HG03159 (cell line): ENCODE data around the gene PVALB.

Source experiments
- ATAC-seq: cut with Tn5 transposase; IDR thresholded peaks from one replicate; pipeline ENCODE4 v1.9.1; 2021; ENCODE audit warnings: mild to moderate bottlenecking, moderate library complexity; ENCODE audit not compliant: unreplicated experiment

PVALB gene, protein sequence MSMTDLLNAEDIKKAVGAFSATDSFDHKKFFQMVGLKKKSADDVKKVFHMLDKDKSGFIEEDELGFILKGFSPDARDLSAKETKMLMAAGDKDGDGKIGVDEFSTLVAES

DNA sequence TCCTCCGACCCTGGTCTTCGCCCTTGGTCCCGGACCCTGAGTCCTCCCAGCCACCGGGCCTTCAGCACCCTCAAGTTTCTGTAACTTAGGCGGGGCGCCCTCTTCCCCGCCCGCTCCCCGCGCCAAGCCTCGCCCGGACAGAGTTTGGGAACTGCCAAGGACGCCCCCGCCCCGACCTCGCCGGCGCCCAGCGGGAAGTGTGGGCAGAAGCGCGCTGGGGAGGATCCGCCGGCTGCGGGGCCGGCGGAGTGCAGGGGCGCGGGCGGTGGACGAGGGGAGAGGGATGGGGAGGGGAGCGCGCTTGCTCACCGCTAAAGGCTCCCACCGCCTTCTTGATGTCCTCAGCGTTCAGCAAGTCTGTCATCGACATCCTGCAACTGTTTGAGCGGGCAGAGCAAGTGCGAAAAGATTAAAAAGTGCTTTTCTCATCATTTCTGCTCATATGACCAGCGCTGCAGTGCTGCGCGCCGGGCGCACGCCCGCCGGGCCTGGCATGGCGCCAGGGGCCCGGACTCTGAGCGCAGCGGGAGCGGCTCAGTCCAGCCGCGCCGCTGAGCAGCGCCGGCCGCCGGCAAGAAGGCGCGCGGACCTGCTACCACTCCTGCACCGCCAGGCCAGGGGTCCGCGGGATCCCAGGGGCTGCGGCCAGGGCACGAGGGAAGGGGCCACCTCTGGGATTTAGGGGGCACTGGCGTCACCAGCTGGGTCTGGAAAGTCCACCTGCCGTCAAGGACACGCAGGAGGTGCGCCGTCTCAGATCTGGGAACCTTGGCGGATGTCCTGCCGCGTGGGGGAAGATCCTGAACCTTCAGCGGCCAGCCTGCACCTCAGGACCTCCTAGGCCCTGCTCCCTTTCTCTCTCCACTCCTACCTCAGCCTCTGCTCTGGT lies at the start of gene PVALB:
TSS of gene PVALB (minus strand) at position 400 of the 889 bp plus-strand sequence. CDS start at position 370, 30 bp downstream.
- ATAC-seq: no peak

DNA sequence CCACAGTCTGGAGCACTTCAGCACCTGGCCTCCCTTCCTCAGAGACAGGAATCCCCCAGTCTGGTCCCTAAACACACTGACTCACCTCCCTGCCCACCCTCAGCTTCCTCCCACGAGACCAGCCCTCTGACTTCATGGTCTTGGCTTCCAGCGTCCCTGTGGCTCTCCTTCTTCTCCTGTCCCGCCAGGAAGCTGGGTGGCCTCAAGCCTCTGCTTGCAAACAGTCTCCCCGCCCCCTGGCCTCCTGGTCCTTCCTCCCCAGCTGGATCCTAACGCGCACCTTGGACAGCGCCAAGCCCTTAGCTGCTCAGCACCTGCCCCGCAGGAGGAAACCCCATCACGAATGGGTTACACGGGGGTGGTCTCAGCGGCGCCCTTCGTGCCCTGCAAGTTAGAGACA lies 48.5 kb upstream of the PVALB start:
- no peak for ATAC-seq

GRCh38 chr22:36864454-36865215 lies 47.8 kb upstream of the PVALB start:
- ATAC-seq: no peak

DNA sequence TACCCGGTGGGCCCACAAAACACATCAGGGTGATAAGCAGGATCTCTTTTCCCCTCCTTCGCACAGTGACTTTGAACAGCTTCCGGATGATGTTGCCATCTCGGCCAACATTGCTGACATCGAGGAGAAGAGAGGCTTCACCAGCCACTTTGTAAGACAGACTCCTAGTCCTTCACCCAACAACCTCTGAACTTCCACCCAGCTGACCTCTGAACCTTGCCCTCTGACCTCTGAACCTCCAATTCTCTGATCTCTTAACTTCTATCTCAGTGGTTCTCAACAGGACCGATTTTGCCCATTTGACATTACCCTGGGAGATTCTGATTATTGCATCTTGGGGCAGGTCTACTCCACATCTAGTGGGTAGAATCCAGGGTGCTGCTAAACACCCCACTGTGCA lies 47.1 kb upstream of the PVALB start:
- ATAC-seq: no peak

GRCh38 chr22:36863281-36863680 lies 46.4 kb upstream of the PVALB start:
- no peak for ATAC-seq

DNA sequence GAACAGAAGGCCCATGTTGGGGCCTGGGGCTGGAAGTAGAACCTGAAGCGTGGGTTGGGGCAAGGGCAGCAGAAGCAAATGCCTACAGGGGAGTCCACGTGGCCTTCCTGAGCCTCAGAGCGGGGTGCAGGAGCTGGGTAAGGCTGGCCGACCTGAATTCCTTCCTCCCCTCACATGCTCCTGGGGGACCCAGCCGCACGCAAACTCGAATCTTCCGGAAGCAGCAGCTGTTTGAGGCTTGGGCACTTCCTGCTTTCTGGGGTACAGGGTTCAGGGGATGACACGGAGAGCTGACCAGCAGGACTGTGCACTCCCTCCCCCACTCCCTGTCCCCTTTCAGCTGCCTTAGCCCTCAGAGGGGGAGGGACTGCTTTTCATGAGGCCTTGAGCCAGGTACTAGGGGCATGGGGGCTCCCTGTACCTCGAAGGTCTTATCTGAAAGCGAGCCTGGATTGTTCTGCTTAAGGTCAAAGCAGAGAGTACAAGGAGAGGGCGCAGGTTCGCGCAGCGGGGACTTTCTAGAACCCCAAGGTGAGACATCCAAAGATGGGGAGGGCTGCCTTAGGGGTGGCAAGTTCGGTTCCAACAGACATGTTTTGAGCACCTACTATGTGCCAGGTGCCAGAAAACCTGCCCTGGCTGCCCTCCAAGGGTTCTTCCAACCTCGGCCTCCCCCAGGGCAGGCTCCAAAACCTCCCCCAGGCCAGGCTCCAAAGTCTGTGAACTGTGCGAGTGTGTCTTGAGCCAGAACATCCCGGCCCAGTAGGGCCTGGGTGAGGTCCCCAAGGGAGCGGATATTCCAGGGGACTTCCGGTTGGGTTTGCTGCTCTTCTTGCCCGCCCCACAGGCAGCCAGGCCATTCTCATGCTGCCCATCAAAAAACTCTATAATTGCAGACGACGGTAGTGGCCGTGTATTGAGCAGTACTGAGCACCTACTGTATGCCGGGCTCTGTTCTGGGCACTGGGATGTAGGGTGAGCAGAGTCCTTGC lies 45.7 kb upstream of the PVALB start:
- no peak for ATAC-seq

DNA sequence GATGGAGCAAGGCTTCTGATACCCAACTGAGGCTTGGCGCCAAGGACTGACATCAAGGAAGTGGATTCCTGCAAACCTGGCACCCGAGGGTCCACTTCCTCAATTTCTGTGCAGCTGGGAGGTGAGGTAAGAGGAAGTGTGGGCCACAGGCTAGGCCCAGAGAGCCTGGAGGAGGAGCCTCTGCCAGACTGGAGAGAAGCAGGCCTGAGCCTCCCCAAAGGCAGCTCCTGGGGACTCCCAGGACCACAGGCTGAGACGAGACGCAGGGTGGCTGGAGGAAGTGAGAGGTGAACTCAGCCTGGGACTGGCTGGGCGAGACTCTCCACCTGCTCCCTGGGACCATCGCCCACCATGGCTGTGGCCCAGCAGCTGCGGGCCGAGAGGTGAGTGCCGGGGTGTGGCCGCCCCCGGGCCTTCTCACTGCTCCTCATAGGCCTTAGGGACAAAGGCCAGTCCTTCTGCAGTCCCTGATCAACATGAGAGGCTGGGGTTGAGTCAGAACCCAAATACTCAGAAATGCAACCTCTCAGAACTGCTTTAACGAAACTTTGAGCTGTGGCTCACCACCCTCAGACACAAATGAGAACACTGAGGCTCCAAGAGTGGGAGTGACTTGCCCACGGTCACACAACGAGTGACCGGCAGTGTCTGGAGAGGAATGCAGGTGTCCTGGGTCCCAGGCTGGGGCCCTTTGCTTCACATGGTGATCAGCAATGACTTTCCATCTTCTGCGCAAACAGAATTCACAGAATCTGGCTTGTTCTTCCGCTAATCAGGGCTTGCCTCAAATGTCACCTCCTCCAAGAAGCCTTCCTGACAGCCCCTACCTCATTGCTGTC lies 44.2 kb upstream of the PVALB start, which contains the start of gene NCF4:
TSS of gene NCF4 (plus strand) at position 186 of the 839 bp plus-strand sequence. CDS start at position 352, 166 bp downstream.
- ATAC-seq: peak; percentile 70

GRCh38 chr22:36860438-36860820 lies 43.6 kb upstream of the PVALB start:
- ATAC-seq: no peak

- no peak for ATAC-seq
These were observed 43.2 kb upstream of the PVALB start for GRCh38 chr22:36860017-36860416.

DNA sequence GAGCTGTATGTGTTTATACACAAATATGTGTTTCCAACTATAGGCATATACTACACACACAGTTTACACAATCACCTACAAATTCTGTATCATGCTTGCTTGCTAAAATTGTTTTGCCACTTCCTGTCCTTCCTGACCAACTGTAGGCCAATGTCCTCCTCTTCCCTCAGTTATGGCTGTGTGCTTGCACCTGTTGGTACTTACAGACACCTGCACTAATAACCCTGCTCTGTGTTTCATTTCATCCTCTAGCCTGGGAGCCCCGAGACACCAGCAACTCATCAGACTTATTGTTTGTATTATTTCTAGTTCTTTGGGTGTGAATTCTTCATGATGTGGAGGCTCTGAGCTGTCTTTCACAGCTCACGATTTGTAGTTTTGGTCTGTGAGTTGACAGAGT lies 42.1 kb upstream of the PVALB start:
- ATAC-seq: no peak

DNA sequence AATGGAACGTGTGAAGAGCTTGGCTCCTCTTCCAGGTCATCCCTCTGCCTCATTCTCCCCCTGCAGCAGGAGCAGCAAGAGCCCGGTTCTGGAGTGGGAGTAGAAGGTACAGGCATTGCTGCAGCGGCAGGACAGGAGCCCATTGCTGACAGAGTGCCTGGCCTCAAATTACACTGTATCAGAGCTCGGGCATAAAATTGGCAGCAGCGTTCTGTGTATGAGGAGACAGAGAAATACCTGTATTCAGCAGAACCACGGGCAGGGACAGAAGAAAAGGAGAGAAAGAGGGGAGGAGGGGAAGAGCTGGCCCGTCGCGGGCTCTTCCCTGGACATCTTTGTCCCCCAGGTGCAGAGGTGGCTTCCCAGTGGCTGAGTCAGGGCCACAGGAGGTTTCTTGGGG lies 41.3 kb upstream of the PVALB start:
- ATAC-seq: no peak

DNA sequence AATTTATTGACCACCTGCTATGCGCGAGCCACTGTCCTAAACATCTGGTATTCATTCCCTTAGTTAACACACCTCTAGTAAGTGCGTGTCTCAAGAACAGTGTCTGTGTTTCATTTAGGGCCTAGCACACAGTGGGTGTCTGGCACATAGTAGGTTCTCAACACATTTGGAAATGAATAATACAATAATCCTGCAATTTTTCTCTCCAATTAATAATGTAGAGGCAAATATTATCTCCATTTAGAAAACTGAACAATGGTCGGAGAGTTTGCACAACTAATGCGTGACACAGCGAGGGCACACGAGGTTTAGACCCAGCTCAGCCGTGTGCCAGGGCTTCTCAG lies 39.9 kb upstream of the PVALB start:
- no peak for ATAC-seq

- peak; percentile 26 for ATAC-seq
These were observed 39.4 kb upstream of the PVALB start for GRCh38 chr22:36856121-36856791.

- ATAC-seq: no peak
These were observed 38.6 kb upstream of the PVALB start for GRCh38 chr22:36855478-36855877.

GRCh38 chr22:36853407-36854099 lies 36.7 kb upstream of the PVALB start:
- ATAC-seq: no peak

DNA sequence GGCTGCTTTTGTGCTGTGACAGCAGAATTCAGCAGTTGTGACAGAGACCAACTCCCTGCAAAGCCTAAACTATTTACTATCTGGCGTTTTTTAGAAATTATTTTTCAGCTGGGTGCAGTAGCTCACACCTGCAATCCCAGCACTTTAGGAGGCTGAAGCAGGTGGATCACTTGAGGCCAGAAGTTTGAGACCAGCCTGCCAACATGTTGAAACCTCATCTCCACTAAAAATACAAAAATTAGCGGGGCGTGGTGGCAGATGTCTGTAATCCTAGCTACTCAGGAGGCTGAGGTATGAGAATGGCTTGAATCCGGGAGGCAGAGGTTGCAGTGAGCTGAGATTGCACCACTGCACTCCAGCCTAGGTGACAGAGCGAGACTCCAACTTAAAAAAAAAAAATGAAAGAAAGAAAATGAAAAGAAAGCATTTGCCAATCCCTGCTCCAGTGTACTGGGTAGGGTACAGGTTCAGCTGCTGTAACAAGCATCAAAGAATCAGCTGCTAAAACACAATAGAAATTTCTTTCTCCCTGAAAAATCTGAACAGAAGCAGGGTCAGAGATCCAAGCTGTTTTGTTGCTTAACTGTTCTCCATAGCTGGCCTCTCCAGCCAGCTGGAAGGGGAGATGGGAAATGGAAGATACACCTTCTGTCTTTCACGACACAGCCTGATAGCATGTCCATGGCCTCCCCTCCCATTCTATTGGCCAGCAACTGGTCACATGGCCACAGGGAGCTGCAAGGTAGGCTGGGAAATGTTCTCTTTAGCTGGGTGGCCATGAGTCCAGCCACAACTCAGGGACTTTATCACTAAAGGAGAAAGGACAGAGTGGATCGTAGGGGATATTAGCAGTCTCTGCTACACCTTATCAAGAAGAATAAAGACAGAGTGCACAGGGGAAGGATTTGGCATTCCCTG lies 35.5 kb upstream of the PVALB start:
- no peak for ATAC-seq

DNA sequence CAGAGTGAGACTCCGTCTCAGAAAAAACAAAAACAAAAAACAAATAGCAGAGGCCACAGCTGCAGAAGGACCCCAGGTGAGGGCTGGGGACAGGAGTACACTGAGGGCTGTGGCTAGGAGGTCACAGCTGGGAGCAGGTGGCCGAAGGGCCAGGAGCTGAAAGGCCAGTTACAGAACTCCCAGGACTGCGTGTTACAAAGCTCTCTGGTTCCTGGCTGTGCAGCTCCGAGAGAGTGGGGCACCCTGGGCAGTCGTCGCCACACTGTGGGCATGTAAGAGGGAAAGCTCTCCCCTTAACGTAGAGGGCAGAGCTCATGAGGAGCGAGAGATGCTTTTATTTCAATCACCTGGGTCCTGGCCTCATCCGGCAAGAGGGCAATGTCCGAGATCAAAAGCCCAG lies 33.8 kb upstream of the PVALB start:
- no peak for ATAC-seq

- ATAC-seq: no peak
These were observed 33.2 kb upstream of the PVALB start for GRCh38 chr22:36850056-36850455.
